Activated T-helper 2 cell treated with anti-CD3 and anti-CD28 coated beads, Interferon-gamma antibody, Interleukin-2, Interleukin-4, amounts not matched to agents 10 μg/mL and 5 μg/mL and 100 μg/mL, durations not matched to agents 14 hours and 24 hours and 36 hours (primary cell): ENCODE measurements around the gene NAT14. TPM values are rescaled to one million over a fixed set of nuclear protein-coding genes. Genes with fewer than 3 reads are reported as not detected.
A peak's percentile ranks its signal among the peaks of the same experiment; 100 is the strongest.

Experiments used
- DNase-seq: peaks from one replicate; pipeline ENCODE4 v3.0.0; 2021; ENCODE audit warnings: low spot score
- H3K27ac Mint-ChIP-seq: one replicate; pipeline ENCODE4 v1.8.0; 2021; ENCODE audit warnings: mixed read lengths
- H3K27me3 Mint-ChIP-seq: one replicate; pipeline ENCODE4 v1.8.0; 2021; ENCODE audit warnings: low read depth, mixed read lengths
- H3K36me3 Mint-ChIP-seq: one replicate; pipeline ENCODE4 v1.8.0; 2021; ENCODE audit warnings: low read depth, mixed read lengths
- H3K4me1 Mint-ChIP-seq: one replicate; pipeline ENCODE4 v1.8.0; 2021; ENCODE audit warnings: low read depth, mixed read lengths
- H3K4me3 Mint-ChIP-seq: one replicate; pipeline ENCODE4 v1.8.0; 2021; ENCODE audit warnings: low read depth, mild to moderate bottlenecking, moderate library complexity, mixed read lengths
- H3K9me3 Mint-ChIP-seq: one replicate; pipeline ENCODE4 v1.8.0; 2021; ENCODE audit warnings: mixed read lengths
- intact Hi-C: fragments of 100-400 bp; cut with micrococcal nuclease; formaldehyde crosslinking; loops from one replicate; pipeline ENCODE4 v1.15.1; 2023
- total RNA-seq: library from RNA; stranded (reverse); gene quantifications from 2 replicates; pipeline ENCODE4 v1.2.3, GENCODE V29; 2022

NAT14 gene
- total RNA-seq, 1 donor from 2014 or later: 20.0 TPM

DNA sequence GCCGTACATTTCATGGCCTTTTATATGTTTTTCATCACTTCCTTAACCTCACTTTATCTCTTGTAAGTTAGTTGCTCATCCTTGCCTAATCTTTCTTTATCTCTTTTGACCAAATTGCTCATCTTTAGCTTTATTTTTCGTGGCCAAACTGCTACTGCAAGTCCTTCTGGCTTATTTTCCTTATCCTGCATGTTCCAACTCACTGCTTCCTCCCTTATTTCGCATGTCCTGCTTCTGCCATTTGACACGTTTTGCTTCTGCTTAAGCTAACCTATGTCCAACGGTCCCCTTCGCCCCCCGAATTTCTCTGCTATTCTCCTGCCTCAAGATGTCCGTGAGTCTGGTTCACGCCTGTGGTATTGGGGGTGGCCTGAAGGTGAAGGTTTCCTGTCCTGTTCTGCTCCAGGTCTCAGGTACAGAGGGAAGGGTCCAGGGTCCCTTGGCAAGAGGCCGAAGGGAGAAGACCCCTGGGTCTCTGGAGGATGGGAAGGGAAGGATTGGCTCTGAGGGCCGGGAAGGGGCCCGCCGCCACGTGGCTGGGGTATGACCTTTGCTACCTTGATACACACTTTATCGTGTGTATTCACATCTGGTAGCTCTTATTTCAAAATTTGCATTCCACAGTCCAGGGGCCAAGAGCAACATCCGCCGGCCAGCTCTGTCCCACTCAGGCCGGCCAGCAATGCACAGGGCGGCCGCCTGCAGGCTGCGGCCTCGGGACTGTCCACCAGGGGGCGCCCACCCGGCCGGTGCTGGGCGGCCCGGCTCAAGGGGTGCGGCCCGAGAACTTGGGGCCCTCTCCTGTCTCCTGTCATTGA is 17.5 kb upstream of the NAT14 start:
- H3K27ac Mint-ChIP-seq: no peak overlapping the region
- intact Hi-C loops: loop anchor here (1.0 kb wide), 1 partner anchor 36 kb away; no protein-coding TSS in a partner anchor
- H3K27me3 Mint-ChIP-seq: no peaks in the 10 kb centered on the region
- peak; percentile 60 for DNase-seq
- no peaks in the 10 kb centered on the region for H3K36me3 Mint-ChIP-seq
- H3K4me3 Mint-ChIP-seq: no peak overlapping the region
- H3K4me1 Mint-ChIP-seq: peaks cover 7% of the 10 kb centered on the region
- H3K9me3 Mint-ChIP-seq: no peaks in the 10 kb centered on the region

DNA sequence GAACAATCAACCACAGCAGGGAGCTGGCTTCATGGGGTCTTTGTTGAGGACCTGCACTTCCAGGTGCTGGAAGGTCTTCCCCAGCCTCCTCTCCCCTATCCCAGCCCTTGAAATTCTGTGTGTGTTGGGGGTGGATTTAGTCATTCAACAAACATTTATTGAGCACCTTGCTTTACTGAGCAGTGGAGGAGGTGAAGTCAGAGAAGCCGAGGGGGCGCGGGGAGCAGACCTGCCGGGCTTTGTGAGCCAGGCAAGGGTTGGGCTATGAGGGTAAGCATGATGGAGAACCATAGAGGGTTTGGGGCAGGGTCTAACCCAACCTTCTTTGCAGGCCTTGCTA is 17.0 kb upstream of the NAT14 start:
- DNase-seq: no peak
- H3K27me3 Mint-ChIP-seq: no peaks in the 10 kb centered on the region
- H3K4me3 Mint-ChIP-seq: no peak overlapping the region
- no peaks in the 10 kb centered on the region for H3K9me3 Mint-ChIP-seq
- no peak overlapping the region for H3K27ac Mint-ChIP-seq
- H3K4me1 Mint-ChIP-seq: peaks cover 3% of the 10 kb centered on the region
- no peaks in the 10 kb centered on the region for H3K36me3 Mint-ChIP-seq
- intact Hi-C loops: no loop called here

DNA sequence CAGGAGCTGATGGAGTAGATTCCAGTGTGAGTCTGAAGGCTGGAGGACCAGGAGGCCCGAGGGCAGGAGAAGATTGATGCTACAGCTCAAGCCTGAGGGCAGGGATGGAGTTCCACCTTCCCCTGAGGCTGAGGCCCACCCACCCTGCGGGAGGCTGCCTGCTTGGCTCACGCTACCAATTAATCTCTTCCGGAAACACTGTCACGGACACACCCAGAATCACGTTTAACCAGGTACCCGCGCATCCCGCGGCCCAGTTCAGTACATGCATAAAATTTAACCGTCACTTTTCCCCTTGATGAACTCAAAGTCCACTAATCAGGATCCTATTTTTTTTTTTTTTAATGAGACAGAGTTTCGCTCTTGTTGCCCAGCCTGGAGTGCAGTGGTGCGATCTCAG is 13.7 kb upstream of the NAT14 start:
- Mint-ChIP-seq H3K4me3 (no peak overlapping the region), H3K27me3 (no peaks in the 10 kb centered on the region), H3K9me3 (no peaks in the 10 kb centered on the region), H3K36me3 (no peaks in the 10 kb centered on the region), H3K4me1 (peaks cover 5% of the 10 kb centered on the region), H3K27ac (no peak overlapping the region)
- intact Hi-C loops: no loop called here
- DNase-seq: no peak

DNA sequence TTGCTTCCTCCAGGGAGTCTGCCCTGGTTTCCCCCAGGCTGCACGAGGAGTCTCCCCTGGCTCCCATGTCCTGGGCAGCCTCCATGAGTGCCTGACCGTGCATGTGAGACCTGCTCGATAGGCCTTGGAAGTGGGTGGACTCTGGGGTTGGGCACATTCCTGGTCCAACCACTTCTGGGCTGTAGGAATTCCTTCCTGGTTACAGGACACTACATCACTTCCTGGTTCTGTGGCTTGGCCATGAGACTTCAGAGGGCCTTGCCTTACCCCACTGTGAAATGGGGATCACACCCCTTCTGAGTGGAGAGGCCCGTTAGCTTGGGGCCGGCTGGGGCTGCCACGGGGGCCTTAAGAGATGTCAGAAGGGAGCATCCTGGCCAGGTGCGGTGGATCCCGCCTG is 12.5 kb upstream of the NAT14 start:
- no peaks in the 10 kb centered on the region for H3K9me3 Mint-ChIP-seq
- H3K4me1 Mint-ChIP-seq: peaks cover 5% of the 10 kb centered on the region
- intact Hi-C loops: no loop called here
- no peaks in the 10 kb centered on the region for H3K27me3 Mint-ChIP-seq
- no peak for DNase-seq
- H3K36me3 Mint-ChIP-seq: peaks cover 3% of the 10 kb centered on the region
- H3K4me3 Mint-ChIP-seq: no peak overlapping the region
- no peak overlapping the region for H3K27ac Mint-ChIP-seq

DNA sequence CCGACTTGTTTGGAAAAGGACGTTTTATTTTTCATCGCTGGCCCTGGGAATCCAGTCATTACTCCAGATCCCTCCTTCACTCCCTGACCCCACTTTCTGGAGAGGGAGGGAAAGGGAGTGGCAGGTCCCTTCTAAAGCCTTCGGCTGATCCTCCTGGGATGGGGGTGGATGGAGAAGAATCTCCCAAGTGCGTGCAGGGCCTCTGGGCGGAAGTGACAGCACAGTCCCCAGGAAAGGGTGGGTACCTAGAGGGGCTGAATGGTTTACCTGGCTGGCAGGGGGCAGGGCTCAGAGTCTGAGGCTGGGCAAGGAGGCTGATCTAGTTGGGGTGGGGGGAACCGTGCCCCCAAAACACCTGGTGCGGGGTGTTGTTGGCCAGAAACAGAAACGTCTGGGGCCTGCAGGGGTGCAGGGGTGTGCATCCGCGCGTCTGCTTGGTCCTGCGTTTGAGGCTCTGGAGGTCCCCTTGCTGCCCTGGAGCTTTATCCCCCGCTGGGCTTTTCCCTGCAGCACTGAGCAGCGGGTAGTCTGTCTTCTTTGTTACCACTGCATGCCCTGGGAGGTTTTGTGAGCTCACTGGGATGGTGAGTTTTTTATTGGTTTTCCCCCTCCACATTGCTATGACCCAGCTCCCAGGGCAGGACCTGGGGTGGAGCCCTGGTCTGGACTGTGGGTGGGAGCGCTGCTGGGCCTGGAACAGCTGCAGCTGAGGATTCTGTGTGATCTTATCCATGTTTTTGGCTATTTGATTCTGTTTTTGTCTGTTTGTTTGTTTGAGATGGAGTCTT is 11.6 kb upstream of the NAT14 start:
- DNase-seq: no peak
- H3K36me3 Mint-ChIP-seq: peaks cover 3% of the 10 kb centered on the region
- no peak overlapping the region for H3K4me3 Mint-ChIP-seq
- H3K9me3 Mint-ChIP-seq: no peaks in the 10 kb centered on the region
- H3K27me3 Mint-ChIP-seq: no peaks in the 10 kb centered on the region
- no peak overlapping the region for H3K27ac Mint-ChIP-seq
- intact Hi-C loops: no loop called here
- peaks cover 10% of the 10 kb centered on the region for H3K4me1 Mint-ChIP-seq

DNA sequence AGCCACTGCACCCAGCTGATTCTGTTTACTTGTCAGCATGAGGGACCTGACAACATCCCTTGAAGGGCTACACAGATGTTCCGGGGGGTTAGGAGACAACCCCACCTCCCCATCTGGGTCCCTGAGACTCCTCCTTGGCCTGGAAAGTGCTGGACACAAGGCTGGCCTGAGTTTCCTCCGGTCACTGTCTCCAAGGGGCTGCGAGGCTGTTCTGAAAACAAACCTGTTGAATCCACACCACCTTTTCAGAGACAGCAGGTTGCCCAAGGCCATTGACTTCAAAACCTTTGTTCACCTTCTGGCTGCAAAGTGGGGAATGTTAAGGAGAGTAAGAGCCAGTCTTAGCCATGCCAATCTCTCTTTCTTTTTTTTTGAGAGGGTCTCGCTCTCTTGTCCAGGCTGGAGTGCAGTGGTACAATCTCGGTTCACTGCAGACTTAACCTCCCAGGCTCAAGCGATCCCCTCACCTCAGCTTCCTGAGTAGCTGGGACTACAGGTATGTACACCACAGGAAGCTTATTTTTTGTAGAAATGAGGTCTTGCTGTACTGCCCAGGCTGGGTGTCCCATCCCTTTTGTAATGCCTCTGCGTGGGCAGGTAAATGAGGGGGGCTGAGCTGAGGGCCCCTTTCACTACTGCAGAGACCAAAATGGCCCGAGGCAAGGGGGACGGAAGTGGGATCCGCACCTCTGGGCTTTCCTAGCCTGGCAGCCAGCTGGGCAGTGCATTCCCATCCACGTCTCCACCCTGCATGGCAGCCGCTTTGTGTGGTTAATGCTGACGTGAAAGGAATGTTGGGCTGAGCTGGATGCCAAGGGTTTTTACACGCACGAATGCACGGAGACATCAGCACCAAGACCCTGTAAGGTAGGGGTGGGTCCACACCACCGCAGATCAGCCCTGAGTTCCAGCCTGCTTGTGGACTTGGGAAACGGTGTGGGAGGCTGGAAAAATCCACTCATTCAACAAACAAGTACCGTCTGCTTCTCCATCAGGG is 10.4 kb upstream of the NAT14 start:
- H3K27me3 Mint-ChIP-seq: no peaks in the 10 kb centered on the region
- peak overlapping the region; percentile 90 for H3K27ac Mint-ChIP-seq
- DNase-seq: no peak
- no peaks in the 10 kb centered on the region for H3K9me3 Mint-ChIP-seq
- peak overlapping the region; percentile 45 for H3K4me3 Mint-ChIP-seq
- peaks cover 3% of the 10 kb centered on the region for H3K36me3 Mint-ChIP-seq
- peaks cover 16% of the 10 kb centered on the region for H3K4me1 Mint-ChIP-seq
- intact Hi-C loops: loop anchor here (5.0 kb wide), 2 partner anchors 648 to 1012 kb away; partner anchors contain the start of genes LENG9 and ZNF787

DNA sequence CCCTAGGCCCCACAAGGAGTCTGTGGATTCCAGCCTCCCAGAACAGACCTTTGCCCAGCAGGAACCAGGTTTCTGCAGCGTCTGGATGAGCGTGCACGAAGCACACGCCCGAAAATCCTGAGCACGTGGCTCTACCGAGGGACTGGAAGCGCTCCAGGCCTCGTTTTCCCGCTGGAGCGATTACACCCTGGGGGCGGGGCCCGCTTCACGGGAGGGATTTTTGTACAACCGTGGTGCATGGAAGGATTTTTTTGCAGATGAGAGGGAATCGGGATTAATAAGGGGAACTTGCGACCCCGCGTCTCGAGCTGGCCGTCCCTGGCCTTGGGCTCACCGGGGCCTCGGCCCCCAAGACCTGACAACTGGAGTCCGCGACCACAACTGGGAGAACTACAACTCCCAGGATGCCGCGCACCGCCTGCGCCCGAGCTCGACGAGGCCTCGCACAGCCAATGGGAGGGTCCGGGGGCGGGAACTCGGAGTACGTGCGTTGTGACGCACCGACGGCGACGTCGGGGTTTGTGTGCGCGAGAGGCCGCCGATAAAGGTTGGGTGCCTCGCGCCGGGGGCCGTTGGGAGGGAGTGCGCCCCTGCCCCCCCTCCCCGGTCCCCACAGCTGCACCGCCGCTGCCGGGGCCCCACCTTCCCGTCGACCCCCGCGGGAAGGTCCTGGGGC is 8.8 kb upstream of the NAT14 start, which contains the start of gene ZNF628:
Gene ZNF628, plus strand, starts transcription at position 518 of the 676 bp plus-strand sequence. CDS start 3,294 bp downstream, outside the sequence.
- Mint-ChIP-seq H3K4me3 (peak within 1 kb of the TSS; percentile 88), H3K9me3 (no peaks in the 10 kb centered on the region), H3K36me3 (peaks cover 3% of the 10 kb centered on the region), H3K4me1 (peaks cover 20% of the 10 kb centered on the region), H3K27ac (peak within 1 kb of the TSS; percentile 90), H3K27me3 (no peaks in the 10 kb centered on the region)
- peak; percentile 96 for DNase-seq
- intact Hi-C loops: loop anchor here (1.0 to 5.0 kb wide), 4 partner anchors 15 to 1014 kb away; partner anchors contain the start of genes FIZ1, ISOC2, LENG9 and ZNF787

DNA sequence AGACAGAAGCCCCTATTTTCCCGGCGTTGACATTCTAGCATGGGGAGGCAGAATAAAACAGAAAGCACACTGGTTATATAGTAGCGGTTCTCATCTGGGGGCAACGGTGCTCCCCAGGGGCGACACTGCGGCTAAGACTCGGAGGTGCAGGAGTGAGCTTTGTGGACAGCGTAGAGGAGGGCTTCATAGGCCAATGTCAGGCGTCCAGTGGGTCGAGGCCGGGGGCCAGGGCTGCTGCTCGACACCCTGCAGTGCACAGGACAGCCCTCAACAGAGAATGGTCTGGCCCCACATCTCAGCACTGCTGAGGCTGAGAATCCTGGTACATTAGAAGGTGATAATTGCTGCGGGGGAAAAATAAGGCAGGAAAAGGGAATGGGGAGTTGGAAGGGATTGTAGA is 7.1 kb upstream of the NAT14 start:
- peaks cover 3% of the 10 kb centered on the region for H3K36me3 Mint-ChIP-seq

DNA sequence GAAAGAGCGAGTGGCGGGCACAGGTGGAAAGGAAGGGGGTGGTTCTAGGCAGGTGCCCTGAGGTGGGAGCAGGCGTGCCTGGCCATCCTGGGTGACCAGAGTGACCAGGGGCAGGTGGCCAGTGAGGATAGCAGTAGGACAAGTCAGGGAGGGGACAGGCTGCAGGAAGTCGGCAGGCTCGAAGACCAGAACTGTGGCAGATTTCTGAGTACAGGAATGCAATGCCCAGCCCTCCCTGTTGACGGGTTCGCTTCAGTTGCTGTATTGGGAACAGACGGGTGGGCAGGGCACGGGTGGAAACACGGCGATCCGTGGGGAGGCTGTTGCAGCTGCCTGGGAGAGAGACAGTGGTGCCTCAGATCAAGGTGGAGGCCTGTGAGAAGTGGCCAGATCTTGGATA is 6.6 kb upstream of the NAT14 start:
- H3K4me1 Mint-ChIP-seq: peaks cover 20% of the 10 kb centered on the region
- DNase-seq: no peak
- H3K4me3 Mint-ChIP-seq: peak overlapping the region; percentile 87
- no peaks in the 10 kb centered on the region for H3K27me3 Mint-ChIP-seq
- H3K9me3 Mint-ChIP-seq: no peaks in the 10 kb centered on the region
- H3K36me3 Mint-ChIP-seq: peaks cover 3% of the 10 kb centered on the region
- no peak overlapping the region for H3K27ac Mint-ChIP-seq
- intact Hi-C loops: loop anchor here (5.0 kb wide), 2 partner anchors 644 to 1016 kb away; partner anchors contain the start of genes LENG9 and ZNF787

More for the DNA sequence above, 7.1 kb upstream of the NAT14 start:
- H3K4me1 Mint-ChIP-seq: peaks cover 20% of the 10 kb centered on the region
- H3K27me3 Mint-ChIP-seq: no peaks in the 10 kb centered on the region
- H3K4me3 Mint-ChIP-seq: peak overlapping the region; percentile 87
- intact Hi-C loops: loop anchor here (5.0 kb wide), 2 partner anchors 644 to 1016 kb away; partner anchors contain the start of genes LENG9 and ZNF787
- DNase-seq: no peak
- H3K9me3 Mint-ChIP-seq: no peaks in the 10 kb centered on the region
- H3K27ac Mint-ChIP-seq: no peak overlapping the region

DNA sequence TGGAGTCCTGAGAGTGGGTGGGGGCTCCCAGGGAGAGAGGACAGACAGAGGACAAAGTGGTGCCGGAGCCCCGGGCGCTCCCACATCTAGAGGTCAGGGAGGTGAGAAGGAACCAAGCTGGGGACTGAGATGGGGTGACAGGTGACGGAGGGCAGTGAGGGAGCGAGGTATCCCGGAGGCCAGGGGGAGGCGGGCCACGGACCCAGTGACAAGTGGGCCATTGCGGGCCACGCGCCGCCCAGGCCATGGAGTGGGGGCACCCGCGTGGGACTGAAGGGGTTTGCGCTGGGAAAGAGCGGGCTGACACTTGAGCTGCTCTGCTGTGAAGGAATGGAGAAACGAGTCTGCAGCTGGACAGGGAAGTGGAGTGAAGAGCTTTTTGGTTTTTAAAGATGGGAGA is 5.9 kb upstream of the NAT14 start:
- intact Hi-C loops: loop anchor here (5.0 kb wide), 2 partner anchors 643 to 1017 kb away; partner anchors contain the start of genes LENG9 and ZNF787
- H3K27ac Mint-ChIP-seq: no peak overlapping the region
- peaks cover 3% of the 10 kb centered on the region for H3K36me3 Mint-ChIP-seq

DNA sequence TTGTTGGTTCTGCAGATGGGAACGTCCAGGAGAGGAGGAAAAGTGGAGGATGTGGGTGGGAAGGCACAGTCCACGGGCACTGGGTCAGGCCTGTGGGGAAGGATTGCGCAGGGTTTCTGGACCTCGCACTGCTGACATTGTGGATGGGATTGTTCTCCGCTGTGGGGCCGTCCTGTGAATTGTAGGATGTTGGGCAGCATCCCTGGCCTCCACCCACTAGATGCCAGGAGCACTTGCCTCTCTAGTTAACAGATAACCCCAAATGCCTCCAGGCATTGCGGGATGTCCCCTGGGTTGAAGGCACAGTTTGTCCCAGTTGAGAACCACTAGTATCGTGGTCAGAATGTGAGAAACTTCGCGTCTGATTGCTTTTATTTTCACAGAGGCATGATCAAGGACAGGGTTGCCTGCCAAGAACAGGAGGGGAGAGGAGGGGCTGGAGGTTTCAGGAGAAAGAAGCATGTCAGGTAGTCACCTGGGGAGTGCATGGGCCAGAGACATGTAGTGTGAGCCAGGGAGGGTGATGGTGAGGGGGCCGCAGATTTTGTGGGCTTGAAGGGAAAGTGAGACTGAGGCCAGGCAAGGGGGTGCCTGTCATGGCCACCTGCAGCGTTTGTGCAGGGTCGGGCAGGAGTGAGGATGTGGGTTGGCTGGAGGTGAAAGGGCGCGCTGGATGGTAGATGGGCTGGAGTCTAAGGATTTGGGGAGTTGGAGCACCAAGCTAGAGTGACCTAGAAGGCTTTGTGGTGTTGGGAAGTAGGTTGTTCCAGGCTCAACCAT is 5.3 kb upstream of the NAT14 start:
- Mint-ChIP-seq H3K4me3 (peak overlapping the region; percentile 9), H3K27me3 (no peaks in the 10 kb centered on the region), H3K36me3 (peaks cover 3% of the 10 kb centered on the region), H3K27ac (no peak overlapping the region), H3K9me3 (no peaks in the 10 kb centered on the region), H3K4me1 (peaks cover 20% of the 10 kb centered on the region)
- intact Hi-C loops: loop anchor here (5.0 kb wide), 2 partner anchors 643 to 1017 kb away; partner anchors contain the start of genes LENG9 and ZNF787
- no peak for DNase-seq

More for the DNA sequence above, 5.9 kb upstream of the NAT14 start:
- peak overlapping the region; percentile 9 for H3K4me3 Mint-ChIP-seq
- no peak for DNase-seq
- H3K4me1 Mint-ChIP-seq: peaks cover 20% of the 10 kb centered on the region
- no peaks in the 10 kb centered on the region for H3K27me3 Mint-ChIP-seq
- H3K9me3 Mint-ChIP-seq: no peaks in the 10 kb centered on the region
